Fibroblast of mammary gland (primary cell): ENCODE results near the gene UVRAG.

Experiments used
- DNase-seq: peaks from one replicate; pipeline ENCODE4 v3.0.0-alpha.2; 2010; ENCODE audit warnings: low read depth
- H3K4me3 ChIP-seq: 2 replicates; pipeline ENCODE4 v1.5.1; 2011; ENCODE audit warnings: low read depth, mild to moderate bottlenecking, low read length, moderate library complexity; ENCODE audit not compliant: control insufficient read depth
- CTCF ChIP-seq: conservative IDR thresholded peaks from 2 replicates; pipeline ENCODE4 v1.5.1; 2011; ENCODE audit warnings: low read depth, low read length, inconsistent platforms; ENCODE audit not compliant: control insufficient read depth, insufficient read depth

The UVRAG gene

GRCh38 chr11:75954039-75954438 lies 139.0 kb downstream of the UVRAG start:
- no peak for DNase-seq
- no peak overlapping the region for H3K4me3 ChIP-seq
- no peak for TF ChIP-seq CTCF

- no peak for DNase-seq
- H3K4me3 ChIP-seq, result no peak overlapping the region
- no peak for TF ChIP-seq CTCF
Observed at GRCh38 chr11:75955443-75955842, 140.4 kb downstream of the UVRAG start.

- H3K4me3 ChIP-seq, result no peak overlapping the region
- TF ChIP-seq CTCF, result no peak
- DNase-seq, result no peak
Observed at GRCh38 chr11:75959540-75959939, 144.5 kb downstream of the UVRAG start.

- no peak for TF ChIP-seq CTCF
- no peak for DNase-seq
- H3K4me3 ChIP-seq, result no peak overlapping the region
Observed at GRCh38 chr11:75964071-75964470, 149.1 kb downstream of the UVRAG start.

- DNase-seq, result peak; percentile 96
- no peak for TF ChIP-seq CTCF
- no peak overlapping the region for H3K4me3 ChIP-seq
Observed at GRCh38 chr11:75966537-75967287, 151.7 kb downstream of the UVRAG start.

- no peak for TF ChIP-seq CTCF
- DNase-seq, result peak; percentile 70
- H3K4me3 ChIP-seq, result no peak overlapping the region
Observed at GRCh38 chr11:75968021-75968625, 153.1 kb downstream of the UVRAG start.
